ENCODE measurements around the gene KRT2.

KRT2 gene

DNA sequence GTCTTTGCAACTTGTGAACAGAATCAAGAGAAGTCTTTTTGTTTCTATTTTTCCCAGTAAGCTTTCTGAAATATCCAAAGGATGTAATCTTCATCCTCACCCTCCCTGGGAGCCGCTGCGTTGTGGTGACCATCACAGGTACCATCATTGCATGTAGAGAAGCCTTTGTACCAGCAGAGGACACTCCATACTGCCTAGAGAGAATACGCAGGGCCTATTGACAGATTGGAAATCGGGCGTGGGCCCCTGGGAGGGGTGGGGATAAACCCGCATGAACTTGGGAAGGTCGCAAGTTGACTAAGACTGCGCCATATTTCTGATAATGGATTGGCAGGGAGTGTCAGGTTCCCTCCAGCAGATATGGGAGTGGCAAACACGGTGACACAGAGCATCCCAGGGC is 15.5 kb upstream of the KRT2 start:
- DNase-seq (ENCODE audit: low read depth in 3 of 3, low spot score in 1 of 3) = no peak

DNA sequence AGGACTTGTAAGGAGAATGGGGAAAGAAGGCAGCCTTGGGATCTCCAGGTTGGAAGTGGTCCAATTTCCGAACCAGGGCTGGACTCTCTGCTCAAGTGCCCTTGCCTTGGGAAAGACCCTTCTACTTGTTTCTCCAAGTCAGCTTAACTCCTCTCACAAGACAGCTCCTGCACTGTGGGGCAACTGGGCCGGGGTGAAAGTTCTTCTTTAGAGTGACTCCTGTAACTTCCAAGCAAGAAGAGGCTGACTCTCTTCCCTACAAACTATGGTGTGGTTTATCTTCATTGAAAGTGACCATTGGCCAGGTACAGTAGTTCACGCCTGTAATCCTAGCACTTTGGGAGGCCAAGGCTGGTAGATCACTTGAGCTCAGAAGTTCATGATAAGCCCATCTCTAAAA is 14.5 kb upstream of the KRT2 start:
- no peak for DNase-seq (ENCODE audit: low read depth in 3 of 3, low spot score in 1 of 3)

DNA sequence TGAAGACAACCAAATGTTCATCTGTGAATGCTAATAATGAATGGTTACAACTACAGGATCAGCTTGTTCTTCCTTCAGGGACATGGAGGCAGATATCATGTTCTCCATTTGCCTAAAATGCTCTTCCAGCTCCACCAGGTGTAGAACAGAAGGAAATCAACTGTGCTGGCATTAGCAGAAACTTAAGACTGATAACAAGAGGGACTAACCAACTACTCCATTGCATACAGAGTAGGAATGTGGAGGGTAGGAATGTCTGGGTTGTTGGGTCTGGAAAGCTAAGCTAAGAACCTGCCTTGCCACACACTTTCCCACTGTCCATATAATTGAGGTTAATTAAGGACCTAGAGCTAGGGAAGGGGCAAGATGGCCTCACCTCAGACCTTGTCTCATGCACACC is 11.4 kb upstream of the KRT2 start:
- no peak for DNase-seq (ENCODE audit: low read depth in 3 of 3, low spot score in 1 of 3)

DNA sequence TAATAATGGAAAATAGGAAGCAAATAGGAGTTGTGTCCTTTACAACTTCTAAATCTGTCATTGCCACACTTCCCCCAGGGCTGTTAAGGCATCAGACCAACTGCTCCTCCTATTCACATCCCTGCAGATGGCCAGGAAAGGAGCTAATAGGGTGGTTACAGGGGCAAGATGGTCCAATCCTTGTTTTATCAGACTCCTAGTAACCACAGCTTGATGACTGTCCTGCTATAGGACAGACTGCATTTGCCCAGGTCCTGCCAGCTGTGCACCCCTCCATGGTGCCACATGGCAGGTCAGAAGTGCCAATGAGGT is 10.9 kb upstream of the KRT2 start:
- no peak for DNase-seq (ENCODE audit: low read depth in 3 of 3, low spot score in 1 of 3)

DNA sequence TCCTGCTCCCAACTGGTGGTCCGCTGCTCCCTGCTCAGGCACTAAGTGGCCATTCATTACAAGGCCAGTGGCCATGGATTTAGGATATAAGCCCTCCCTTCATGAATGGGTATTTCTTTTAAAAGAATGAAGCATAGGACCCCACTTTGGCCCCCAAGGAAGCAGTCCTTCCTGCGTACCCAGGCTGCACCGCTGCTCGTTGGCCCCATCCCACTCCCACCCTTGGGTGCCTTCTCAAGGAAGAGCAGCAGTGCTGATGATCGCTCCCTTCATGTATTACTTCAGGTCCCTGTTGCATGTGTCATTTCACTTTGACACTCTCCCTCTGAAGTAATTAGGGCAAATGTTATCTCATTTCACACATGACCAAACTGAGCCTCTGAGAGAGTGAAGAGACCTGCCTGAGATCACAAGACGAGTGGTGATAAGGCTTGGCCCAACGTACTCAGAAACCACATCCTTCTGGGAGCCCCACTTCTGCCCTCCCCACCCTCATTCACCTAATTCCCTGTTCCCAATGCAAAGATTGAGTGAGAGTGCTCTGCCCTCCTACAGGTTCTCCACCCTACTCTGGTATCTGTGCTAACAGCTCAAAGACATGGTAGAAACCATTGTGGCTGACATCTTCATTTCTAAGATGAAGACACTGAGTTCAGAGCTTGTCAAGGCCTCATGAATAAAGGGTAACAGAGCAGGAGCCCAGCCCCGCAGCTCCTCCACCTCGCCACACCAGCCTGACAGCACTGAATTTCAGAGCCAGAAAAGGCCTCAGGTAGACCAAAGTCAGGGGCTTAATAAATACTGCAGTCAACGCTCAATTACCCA is 10.3 kb upstream of the KRT2 start:
- DNase-seq (ENCODE audit: low read depth in 3 of 3, low spot score in 1 of 3) = no peak

DNA sequence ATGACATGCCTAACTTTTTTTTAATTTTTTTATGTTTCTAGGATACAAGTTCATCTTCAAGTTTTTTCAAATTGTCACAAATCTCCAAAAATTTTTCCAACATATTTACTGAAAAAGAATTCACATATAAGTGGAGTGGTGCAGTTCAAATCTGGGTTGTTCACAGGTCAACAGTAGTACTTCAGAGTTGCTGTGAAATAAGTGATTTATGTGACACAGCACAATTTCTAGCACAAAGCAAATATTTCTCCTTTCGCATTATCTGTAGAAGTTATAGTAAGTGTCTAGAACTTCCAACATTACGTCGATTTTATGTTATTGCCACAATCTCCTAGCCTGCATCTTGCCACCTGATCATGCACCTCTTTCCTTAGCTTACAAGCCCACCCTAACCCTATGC is 9.7 kb upstream of the KRT2 start:
- no peak for DNase-seq (ENCODE audit: low read depth in 3 of 3, low spot score in 1 of 3)

DNA sequence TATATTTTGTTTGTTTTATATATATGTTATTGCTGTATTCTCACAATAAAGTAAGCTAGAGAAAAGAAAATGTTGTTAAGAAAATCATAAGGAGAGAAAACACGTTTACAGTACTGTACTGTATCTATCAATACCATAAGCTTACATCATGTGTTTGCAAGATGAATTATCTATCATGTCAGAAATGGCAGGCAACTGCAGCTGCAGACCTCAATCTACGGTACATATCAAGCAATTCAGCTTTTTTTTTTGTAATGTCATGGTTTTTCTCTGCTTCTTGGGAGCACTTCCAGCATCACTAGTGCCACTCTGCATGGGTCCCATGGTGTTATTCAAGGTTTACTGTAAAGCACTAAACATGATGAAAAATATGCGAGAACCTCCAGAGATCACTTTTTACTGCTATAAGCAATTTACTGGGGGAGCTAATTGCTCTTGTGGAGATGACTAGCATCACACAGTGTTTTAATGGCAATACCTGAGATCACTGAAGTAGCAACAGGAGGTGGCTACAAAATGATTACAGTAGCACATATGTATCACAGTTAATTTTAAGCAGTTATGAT is 9.0 kb upstream of the KRT2 start:
- no peak for DNase-seq (ENCODE audit: low read depth in 3 of 3, low spot score in 1 of 3)

DNA sequence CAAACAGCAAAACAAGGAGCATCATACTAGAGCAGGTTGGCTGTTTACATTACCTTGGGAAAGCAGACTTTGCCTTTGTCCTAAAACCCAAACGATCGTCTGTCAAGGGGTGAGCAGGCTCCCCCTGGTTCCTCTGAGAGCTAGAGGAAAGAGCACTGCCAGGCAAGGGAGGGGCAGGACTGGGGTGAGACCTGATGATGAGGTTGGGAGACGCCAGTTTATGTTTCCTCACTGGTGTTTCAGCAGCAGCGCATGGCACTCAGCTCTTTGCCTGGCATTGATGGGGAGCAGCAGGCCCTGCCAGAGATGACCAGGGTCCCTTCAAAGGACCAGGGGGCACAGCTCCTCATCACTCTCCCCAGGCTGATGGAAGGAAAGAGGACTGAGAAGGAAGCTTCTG is 7.9 kb upstream of the KRT2 start:
- DNase-seq (ENCODE audit: low read depth in 3 of 3, low spot score in 1 of 3) = no peak

DNA sequence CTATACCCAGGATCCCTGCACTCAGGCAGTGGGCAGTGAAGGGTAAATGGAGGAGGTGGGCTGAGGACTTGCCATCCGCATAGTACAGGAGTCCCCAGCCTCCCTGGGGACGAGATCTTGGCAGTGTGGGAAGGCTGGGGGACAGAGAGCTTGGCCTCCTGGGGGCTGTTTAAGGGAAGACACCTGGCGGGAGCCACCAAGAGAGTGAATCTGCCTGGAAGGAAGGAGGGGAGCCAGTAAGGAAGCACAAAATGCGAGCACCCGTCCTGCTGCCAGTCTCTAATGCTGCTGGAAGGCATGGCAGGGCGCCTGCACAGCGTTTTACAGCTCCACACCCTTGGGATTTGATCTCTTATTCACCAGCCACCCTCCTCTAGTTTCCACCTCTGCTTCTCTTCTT is 7.4 kb upstream of the KRT2 start:
- DNase-seq (ENCODE audit: low read depth in 3 of 3, low spot score in 1 of 3) = no peak

DNA sequence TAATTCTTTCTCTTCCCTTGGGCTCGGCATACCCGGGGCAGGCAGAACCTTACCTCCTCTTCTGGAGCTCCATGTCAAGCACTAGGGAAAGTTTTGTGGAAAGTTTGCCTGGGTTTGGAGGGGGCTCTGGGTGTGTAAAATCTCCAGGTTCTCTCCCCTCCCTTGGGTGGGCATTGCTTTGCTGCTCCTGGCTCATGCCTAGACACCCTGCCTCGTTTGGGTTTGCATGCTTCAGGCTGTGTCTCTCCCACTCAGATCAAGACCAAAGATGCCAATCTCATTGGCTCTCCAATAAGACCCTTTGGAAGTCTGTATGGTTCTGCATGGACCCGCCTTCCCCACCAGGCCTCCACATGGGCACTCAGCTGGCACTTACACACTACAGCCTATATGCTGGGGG is 6.2 kb upstream of the KRT2 start:
- no peak for DNase-seq (ENCODE audit: low read depth in 3 of 3, low spot score in 1 of 3)

DNA sequence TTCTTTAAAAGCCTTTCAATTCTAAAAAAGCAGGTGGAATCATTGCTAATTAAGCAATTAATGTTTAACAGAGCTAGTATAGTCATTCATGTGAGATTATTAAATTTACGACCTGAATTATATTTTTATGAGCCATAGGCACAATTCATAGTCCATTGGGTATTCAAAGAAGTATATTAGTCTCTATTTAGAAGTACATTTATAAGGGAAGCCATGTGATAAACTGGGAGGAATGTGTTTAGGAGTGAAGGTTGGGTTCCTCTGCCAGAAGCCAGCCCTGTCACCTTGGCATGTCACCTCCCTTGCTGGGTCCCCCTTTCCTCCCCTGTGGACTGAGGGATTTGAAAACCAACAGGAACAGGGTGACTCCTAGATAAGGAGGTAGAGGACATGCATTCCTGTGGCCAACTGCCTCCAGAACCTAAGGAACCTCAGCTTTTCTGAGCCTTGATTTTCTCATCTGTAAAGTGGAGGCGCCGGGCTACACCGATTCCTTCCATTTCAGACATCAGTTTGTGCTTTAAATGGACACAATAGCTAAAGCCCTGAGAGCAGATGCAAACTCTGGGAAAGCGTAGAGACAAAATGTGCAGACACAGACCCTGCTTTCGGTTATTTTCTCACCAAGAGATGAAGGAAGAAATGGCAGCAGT is 5.4 kb upstream of the KRT2 start:
- no peak for DNase-seq (ENCODE audit: low read depth in 3 of 3, low spot score in 1 of 3)

DNA sequence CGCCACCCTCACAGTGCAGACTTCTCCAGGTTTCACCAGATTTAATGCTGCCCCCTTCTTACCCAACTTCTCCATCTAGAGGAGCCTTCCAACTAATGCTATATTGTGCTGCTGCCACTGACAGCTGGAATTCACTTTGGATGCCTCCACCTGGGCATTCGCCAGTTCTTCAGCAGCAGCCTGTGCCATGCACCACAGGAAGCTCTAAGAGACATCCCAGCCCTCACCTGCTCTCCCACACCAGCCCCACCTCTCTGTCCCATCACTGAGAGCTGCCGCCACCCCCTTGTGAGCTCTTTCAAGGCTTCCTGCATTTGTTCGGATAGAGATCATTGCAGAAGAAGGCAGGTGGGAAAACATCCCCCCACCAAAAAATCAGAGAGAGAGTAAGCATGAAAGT is 4.6 kb upstream of the KRT2 start:
- DNase-seq (ENCODE audit: low read depth in 3 of 3, low spot score in 1 of 3) = no peak

DNA sequence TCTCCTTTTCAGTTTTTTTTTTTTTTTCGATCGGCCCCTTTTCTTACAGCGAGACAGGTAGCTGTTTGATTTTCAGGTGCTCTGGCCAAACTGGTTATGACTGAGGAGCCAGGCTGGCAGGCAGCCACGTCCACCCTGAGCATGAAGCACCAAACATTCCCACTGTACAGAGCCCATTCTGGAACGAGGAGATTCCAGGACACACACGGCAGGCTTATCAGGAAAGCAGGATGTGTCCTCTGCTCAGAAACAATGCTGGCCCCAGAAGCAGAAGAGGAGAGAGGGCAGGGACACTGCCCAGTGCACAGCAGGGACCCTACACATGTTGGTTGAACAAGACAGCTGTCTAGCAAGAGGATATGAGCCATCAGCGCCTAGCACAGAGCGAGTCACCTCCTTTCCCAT is 3.7 kb upstream of the KRT2 start:
- DNase-seq (ENCODE audit: low read depth in 3 of 3, low spot score in 1 of 3) = no peak

DNA sequence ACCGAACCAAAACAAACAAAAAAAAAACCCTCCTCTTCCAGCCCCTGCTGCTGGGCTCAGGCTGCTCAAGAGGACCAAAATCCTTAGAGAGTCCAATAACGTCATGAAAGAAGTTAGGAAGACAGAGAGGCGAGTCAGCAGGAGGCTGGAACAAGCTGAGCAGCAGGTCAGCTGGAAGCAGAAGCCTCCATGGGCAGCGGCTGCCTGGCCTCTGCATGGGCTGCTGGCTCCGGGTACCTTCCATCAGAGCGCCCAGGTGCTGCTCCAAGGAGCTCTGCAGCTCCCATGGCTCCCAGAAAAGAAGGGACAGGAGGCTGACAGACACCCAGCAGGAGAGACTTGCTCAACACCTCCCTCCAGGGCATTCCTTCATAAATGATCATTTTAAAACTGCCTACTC is 3.2 kb upstream of the KRT2 start:
- no peak for DNase-seq (ENCODE audit: low read depth in 3 of 3, low spot score in 1 of 3)

DNA sequence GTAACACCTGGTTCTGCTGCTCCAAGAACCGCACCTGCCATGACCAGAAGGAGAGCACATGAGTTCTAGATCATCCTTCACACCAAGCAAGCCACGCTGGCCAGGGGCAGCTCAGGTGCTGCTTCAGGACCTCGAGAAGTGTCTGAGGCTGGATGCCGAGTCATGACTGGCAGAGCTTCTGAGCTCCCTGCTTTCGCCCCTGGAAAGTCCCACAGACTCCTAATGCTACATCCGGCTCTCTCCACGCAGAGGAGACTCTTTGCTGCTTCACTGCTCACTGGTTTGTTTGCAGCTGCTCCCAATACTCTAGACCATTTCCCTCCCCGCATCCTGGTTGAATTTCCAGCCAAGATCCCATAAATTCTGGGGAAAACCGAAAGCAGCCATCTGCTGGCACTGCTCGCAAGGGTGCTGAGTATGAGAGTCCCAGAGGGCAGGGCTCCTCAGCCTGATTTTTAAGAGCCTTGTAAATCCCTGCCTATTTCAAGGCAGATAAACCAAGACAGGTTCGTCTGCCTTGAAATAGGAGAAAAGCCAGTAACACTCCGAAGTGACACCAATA is 1.4 kb downstream of the KRT2 start:
- DNase-seq (ENCODE audit: low read depth in 3 of 3, low spot score in 1 of 3) = no peak

DNA sequence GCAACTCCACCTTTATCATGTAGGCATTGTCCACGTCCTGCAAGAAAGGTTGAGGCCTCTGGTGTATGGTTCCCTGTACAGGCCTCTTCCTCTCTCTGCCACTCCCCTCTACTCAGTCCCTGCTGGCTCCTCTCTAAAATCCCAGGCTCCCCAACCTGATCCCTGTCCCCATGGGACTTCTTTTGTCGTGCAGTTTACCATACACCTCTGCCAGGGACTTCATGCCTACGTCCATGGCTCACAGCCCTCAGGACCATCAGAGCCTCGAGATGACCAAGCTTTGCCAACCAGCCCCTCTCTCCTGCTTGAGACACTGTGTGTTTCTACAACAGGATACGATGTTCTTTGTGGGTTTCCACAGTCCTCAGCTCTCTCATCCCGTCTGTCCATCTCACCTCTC is 2.9 kb downstream of the KRT2 start:
- no peak for DNase-seq (ENCODE audit: low read depth in 3 of 3, low spot score in 1 of 3)

DNA sequence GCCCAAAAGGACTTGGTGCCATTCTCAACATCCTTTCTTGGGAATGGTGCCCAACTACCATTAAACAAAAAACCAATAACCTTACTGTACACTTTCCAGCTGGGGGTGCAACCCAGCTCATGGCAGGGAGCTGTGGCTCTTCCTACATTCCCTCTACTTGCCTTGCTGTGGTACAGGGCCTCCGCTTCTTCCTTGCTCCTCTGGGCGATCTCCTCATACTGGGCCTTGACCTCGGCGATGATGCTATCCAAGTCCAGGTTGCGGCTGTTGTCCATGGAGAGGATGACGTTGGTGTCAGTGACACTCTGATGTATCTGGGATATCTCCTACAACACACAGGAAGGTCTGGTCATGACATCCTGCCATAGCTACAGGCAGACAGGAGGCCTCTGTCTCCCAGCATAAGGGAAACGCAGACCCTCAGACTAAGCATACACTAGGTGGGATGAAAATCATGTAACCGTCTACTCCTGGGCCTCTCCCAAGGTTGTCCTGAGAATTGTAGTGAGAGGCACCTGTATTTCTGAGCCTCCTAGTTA is 3.9 kb downstream of the KRT2 start:
- no peak for DNase-seq (ENCODE audit: low read depth in 3 of 3, low spot score in 1 of 3)

DNA sequence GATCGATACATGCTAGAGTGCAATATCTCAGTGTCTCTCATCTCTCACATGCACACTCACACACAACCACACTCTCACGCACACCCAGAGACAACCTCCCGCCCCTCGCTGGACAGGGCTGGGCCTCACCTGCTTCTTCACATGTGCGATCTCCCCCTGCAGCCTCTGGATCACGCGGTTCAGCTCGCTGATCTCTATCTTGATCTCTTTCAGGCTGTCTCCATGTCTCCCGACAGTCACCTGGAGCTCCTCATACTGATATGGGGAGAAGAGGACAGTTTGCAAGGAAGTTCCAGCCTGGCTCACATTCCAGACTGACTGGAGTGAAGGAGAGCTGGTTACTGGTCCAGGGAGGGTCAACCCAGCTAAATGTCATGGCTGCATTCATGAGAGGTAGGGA is 4.4 kb downstream of the KRT2 start:
- no peak for DNase-seq (ENCODE audit: low read depth in 3 of 3, low spot score in 1 of 3)

DNA sequence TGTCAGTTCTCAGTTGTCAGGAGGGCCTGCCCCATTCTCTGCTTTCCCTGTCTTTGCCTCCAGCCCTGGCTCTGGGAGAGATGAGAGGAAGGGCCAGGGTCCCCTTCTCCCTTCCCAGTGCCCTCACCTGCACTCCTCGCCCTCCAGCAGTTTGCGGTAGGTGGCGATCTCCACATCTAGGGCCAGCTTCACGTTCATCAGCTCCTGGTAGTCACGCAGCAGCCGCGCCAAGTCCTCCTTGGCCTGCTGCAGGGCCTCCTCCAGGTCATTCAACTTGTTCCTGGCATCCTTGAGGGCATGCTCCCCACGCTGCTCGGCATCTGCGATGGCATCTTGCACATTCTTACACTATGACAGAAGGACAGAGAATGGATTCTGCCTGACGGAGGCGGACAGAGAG is 5.4 kb downstream of the KRT2 start:
- no peak for DNase-seq (ENCODE audit: low read depth in 3 of 3, low spot score in 1 of 3)

DNA sequence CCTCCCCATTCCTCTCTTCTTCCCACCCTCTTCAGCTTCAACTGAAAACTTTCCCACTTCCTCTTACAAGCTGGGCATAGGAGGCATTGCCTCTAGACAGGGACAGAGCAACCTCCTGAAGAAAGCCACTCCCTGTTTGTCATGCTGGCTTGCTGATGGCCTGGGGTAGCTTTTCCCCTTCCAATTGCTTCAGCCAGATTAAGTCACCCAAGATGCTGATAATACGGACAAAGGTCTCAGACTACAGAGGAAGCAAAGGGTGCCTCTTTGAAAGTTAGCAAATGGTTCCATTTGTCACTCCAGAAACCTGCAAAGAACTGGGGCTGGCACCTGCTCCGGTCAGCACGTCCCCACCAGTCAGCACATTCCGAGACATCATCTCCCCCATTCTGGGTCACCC is 6.0 kb downstream of the KRT2 start:
- DNase-seq (ENCODE audit: low read depth in 3 of 3, low spot score in 1 of 3) = no peak

DNA sequence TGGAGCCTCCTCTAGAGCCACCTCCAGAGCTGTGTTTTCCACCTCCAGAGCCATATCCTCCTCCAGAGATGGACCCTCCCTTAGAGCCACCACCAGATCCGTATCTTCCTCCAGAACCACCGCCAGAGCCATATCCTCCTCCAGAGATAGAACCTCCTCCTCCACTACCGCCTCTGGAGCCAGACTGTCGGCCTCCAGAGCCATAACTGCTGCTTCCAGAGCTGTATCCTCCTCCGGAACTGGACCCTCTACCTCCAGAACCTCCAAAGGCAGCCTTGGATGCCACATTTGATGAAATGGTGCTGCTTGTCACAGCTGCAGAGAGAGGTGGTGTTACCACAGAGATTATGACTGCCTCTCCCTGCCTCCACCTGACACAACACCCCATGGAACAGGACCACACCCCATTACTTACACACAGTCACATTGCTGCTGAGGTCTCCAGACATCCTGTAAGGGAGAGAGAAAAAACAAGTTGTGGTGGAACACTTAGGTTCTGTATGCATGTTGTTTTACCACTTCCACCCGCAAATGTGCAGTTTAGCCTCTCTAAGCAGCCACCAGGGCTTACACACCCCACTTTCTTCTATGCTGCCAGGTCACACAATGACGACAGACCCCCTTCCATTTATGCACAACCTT is 6.8 kb downstream of the KRT2 start:
- peak in 1 of 3 donors; percentile 12 for DNase-seq (ENCODE audit: low read depth in 3 of 3, low spot score in 1 of 3)

DNA sequence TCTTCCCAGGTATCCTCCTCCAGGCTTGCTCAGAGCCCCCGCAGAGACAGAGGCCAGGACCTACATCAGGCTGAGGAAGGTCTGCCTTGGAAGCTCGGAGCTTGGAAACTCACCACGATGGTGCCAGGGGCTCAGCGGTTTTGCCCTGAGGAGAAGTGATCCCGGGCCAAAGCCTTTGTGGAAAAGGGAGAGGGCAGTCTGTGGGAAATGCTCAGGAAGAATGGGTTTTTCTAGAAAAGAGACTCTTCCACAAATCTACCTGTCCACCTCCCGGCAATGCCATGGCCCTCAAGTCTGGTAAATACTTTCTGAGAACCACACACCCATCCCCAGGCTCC is 8.0 kb downstream of the KRT2 start:
- DNase-seq (ENCODE audit: low read depth in 3 of 3, low spot score in 1 of 3) = no peak
